ENCODE data around the gene KRI1. TPM values are rescaled to one million over a fixed set of nuclear protein-coding genes. Genes with fewer than 3 reads are reported as not detected.
"Not testable (repeated sequence)": the region's sequence is repeated elsewhere in the genome, so short reads cannot be mapped to it uniquely, and the experiment has no call there.

Gene KRI1
- total and polyA plus RNA-seq, 2 donors: 32.5 to 77.5 TPM

GRCh38 chr19:10582091-10582490, 16.3 kb upstream of the KRI1 start:
- Histone ChIP-seq H3K27ac (ENCODE audit: low read depth in 1 of 2, low read length in 1 of 2) (no peak overlapping the region), H3K27me3 (ENCODE audit: control insufficient read depth in 2 of 2, insufficient read depth in 1 of 2, low read length in 1 of 2) (peaks cover 8 to 20% of the 10 kb centered on the region in 2 donors), H3K9me3 (ENCODE audit: control insufficient read depth in 2 of 2, insufficient read depth in 1 of 2, low read length in 1 of 2) (peaks cover 0 to 2% of the 10 kb centered on the region in 2 donors), H3K4me1 (ENCODE audit: control insufficient read depth in 2 of 2, insufficient read depth in 2 of 2, low read length in 2 of 2) (peaks cover 0 to 3% of the 10 kb centered on the region in 2 donors), H3K36me3 (ENCODE audit: control insufficient read depth in 2 of 2, insufficient read depth in 2 of 2, low read length in 1 of 2) (no peaks in the 10 kb centered on the region), H3K4me3 (ENCODE audit: low read length in 2 of 2) (no peak overlapping the region)
- WGBS: 97% methylated on average over 13 of the region's 13 CpGs
- DNase-seq (ENCODE audit: low read depth in 6 of 9, low spot score in 9 of 9): no peak

- 34% methylated on average over 31 of the region's 31 CpGs for WGBS
- no peaks in the 10 kb centered on the region for H3K9me3 ChIP-seq (ENCODE audit: control insufficient read depth in 2 of 2, insufficient read depth in 1 of 2, low read length in 1 of 2)
- H3K36me3 ChIP-seq (ENCODE audit: control insufficient read depth in 2 of 2, insufficient read depth in 2 of 2, low read length in 1 of 2): no peaks in the 10 kb centered on the region
- peaks cover 0 to 12% of the 10 kb centered on the region in 2 donors for H3K27me3 ChIP-seq (ENCODE audit: control insufficient read depth in 2 of 2, insufficient read depth in 1 of 2, low read length in 1 of 2)
- H3K4me1 ChIP-seq (ENCODE audit: control insufficient read depth in 2 of 2, insufficient read depth in 2 of 2, low read length in 2 of 2): peaks cover 0 to 3% of the 10 kb centered on the region in 2 donors
- DNase-seq (ENCODE audit: low read depth in 6 of 9, low spot score in 9 of 9): peak; percentile 74 to 96 (median 91)
- H3K27ac ChIP-seq (ENCODE audit: low read depth in 1 of 2, low read length in 1 of 2): no peak overlapping the region
- no peak overlapping the region for H3K4me3 ChIP-seq (ENCODE audit: low read length in 2 of 2)
Observed at GRCh38 chr19:10580979-10581631, 15.3 kb upstream of the KRI1 start.

GRCh38 chr19:10577951-10578350, 12.1 kb upstream of the KRI1 start:
- peaks cover 0 to 4% of the 10 kb centered on the region in 2 donors for H3K4me1 ChIP-seq (ENCODE audit: control insufficient read depth in 2 of 2, insufficient read depth in 2 of 2, low read length in 2 of 2)
- no peaks in the 10 kb centered on the region for H3K36me3 ChIP-seq (ENCODE audit: control insufficient read depth in 2 of 2, insufficient read depth in 2 of 2, low read length in 1 of 2)
- peaks cover 0 to 5% of the 10 kb centered on the region in 2 donors for H3K27me3 ChIP-seq (ENCODE audit: control insufficient read depth in 2 of 2, insufficient read depth in 1 of 2, low read length in 1 of 2)
- 97% methylated on average over 6 of the region's 6 CpGs for WGBS
- H3K4me3 ChIP-seq (ENCODE audit: low read length in 2 of 2): no peak overlapping the region
- DNase-seq (ENCODE audit: low read depth in 6 of 9, low spot score in 9 of 9): no peak
- no peaks in the 10 kb centered on the region for H3K9me3 ChIP-seq (ENCODE audit: control insufficient read depth in 2 of 2, insufficient read depth in 1 of 2, low read length in 1 of 2)
- no peak overlapping the region for H3K27ac ChIP-seq (ENCODE audit: low read depth in 1 of 2, low read length in 1 of 2)

- Histone ChIP-seq H3K36me3 (ENCODE audit: control insufficient read depth in 2 of 2, insufficient read depth in 2 of 2, low read length in 1 of 2) (no peaks in the 10 kb centered on the region), H3K4me1 (ENCODE audit: control insufficient read depth in 2 of 2, insufficient read depth in 2 of 2, low read length in 2 of 2) (peaks cover 0 to 18% of the 10 kb centered on the region in 2 donors), H3K27me3 (ENCODE audit: control insufficient read depth in 2 of 2, insufficient read depth in 1 of 2, low read length in 1 of 2) (no peaks in the 10 kb centered on the region), H3K9me3 (ENCODE audit: control insufficient read depth in 2 of 2, insufficient read depth in 1 of 2, low read length in 1 of 2) (no peaks in the 10 kb centered on the region), H3K27ac (ENCODE audit: low read depth in 1 of 2, low read length in 1 of 2) (no peak overlapping the region), H3K4me3 (ENCODE audit: low read length in 2 of 2) (no peak overlapping the region)
- DNase-seq (ENCODE audit: low read depth in 6 of 9, low spot score in 9 of 9): no peak
- WGBS: 95% methylated on average over 6 of the region's 6 CpGs
Observed at GRCh38 chr19:10575011-10575716, 9.4 kb upstream of the KRI1 start.

- H3K36me3 ChIP-seq (ENCODE audit: control insufficient read depth in 2 of 2, insufficient read depth in 2 of 2, low read length in 1 of 2): no peaks in the 10 kb centered on the region
- H3K9me3 ChIP-seq (ENCODE audit: control insufficient read depth in 2 of 2, insufficient read depth in 1 of 2, low read length in 1 of 2): no peaks in the 10 kb centered on the region
- no peak overlapping the region for H3K27ac ChIP-seq (ENCODE audit: low read depth in 1 of 2, low read length in 1 of 2)
- 96% methylated on average over 8 of the region's 8 CpGs for WGBS
- H3K27me3 ChIP-seq (ENCODE audit: control insufficient read depth in 2 of 2, insufficient read depth in 1 of 2, low read length in 1 of 2): no peaks in the 10 kb centered on the region
- DNase-seq (ENCODE audit: low read depth in 6 of 9, low spot score in 9 of 9): no peak
- H3K4me1 ChIP-seq (ENCODE audit: control insufficient read depth in 2 of 2, insufficient read depth in 2 of 2, low read length in 2 of 2): peaks cover 3 to 25% of the 10 kb centered on the region in 2 donors
- no peak overlapping the region for H3K4me3 ChIP-seq (ENCODE audit: low read length in 2 of 2)
Observed at GRCh38 chr19:10574462-10574861, 8.7 kb upstream of the KRI1 start.

GRCh38 chr19:10573793-10574192, 8.0 kb upstream of the KRI1 start:
- DNase-seq (ENCODE audit: low read depth in 6 of 9, low spot score in 9 of 9); H3K36me3 ChIP-seq (ENCODE audit: control insufficient read depth in 2 of 2, insufficient read depth in 2 of 2, low read length in 1 of 2); H3K27ac ChIP-seq (ENCODE audit: low read depth in 1 of 2, low read length in 1 of 2); H3K9me3 ChIP-seq (ENCODE audit: control insufficient read depth in 2 of 2, insufficient read depth in 1 of 2, low read length in 1 of 2); H3K27me3 ChIP-seq (ENCODE audit: control insufficient read depth in 2 of 2, insufficient read depth in 1 of 2, low read length in 1 of 2); H3K4me3 ChIP-seq (ENCODE audit: low read length in 2 of 2): not testable (repeated sequence)
- 97% methylated on average over 6 of the region's 6 CpGs for WGBS
- H3K4me1 ChIP-seq (ENCODE audit: control insufficient read depth in 2 of 2, insufficient read depth in 2 of 2, low read length in 2 of 2): peaks cover 7 to 29% of the 10 kb centered on the region in 2 donors

GRCh38 chr19:10568826-10569651, 3.2 kb upstream of the KRI1 start, which contains the start of gene CDKN2D:
CDKN2D (minus strand) TSS chr19:10568979; CDS start chr19:10568653, 326 bp downstream.
- Histone ChIP-seq H3K36me3 (ENCODE audit: control insufficient read depth in 2 of 2, insufficient read depth in 2 of 2, low read length in 1 of 2) (peaks cover 10 to 16% of the 10 kb centered on the region in 2 donors), H3K9me3 (ENCODE audit: control insufficient read depth in 2 of 2, insufficient read depth in 1 of 2, low read length in 1 of 2) (peaks cover 0 to 5% of the 10 kb centered on the region in 2 donors), H3K27ac (ENCODE audit: low read depth in 1 of 2, low read length in 1 of 2) (peak within 1 kb of the TSS; percentile 92 to 97), H3K27me3 (ENCODE audit: control insufficient read depth in 2 of 2, insufficient read depth in 1 of 2, low read length in 1 of 2) (no peaks in the 10 kb centered on the region), H3K4me1 (ENCODE audit: control insufficient read depth in 2 of 2, insufficient read depth in 2 of 2, low read length in 2 of 2) (peaks cover 26 to 62% of the 10 kb centered on the region in 2 donors), H3K4me3 (ENCODE audit: low read length in 2 of 2) (peak within 1 kb of the TSS; percentile 90 to 93)
- WGBS: under 1% methylated on average over 71 of the region's 71 CpGs
- DNase-seq (ENCODE audit: low read depth in 6 of 9, low spot score in 9 of 9): peak; percentile 98 to 100 (median 99)

- Histone ChIP-seq H3K27me3 (ENCODE audit: control insufficient read depth in 2 of 2, insufficient read depth in 1 of 2, low read length in 1 of 2) (no peaks in the 10 kb centered on the region), H3K36me3 (ENCODE audit: control insufficient read depth in 2 of 2, insufficient read depth in 2 of 2, low read length in 1 of 2) (peaks cover 10 to 21% of the 10 kb centered on the region in 2 donors), H3K4me1 (ENCODE audit: control insufficient read depth in 2 of 2, insufficient read depth in 2 of 2, low read length in 2 of 2) (peaks cover 26 to 67% of the 10 kb centered on the region in 2 donors), H3K27ac (ENCODE audit: low read depth in 1 of 2, low read length in 1 of 2) (peak overlapping the region; percentile 92 to 97), H3K4me3 (ENCODE audit: low read length in 2 of 2) (peak overlapping the region; percentile 90 to 93), H3K9me3 (ENCODE audit: control insufficient read depth in 2 of 2, insufficient read depth in 1 of 2, low read length in 1 of 2) (peaks cover 0 to 5% of the 10 kb centered on the region in 2 donors)
- WGBS: under 1% methylated on average over 58 of the region's 58 CpGs
- peak in 1 of 9 donors; percentile 26 for DNase-seq (ENCODE audit: low read depth in 6 of 9, low spot score in 9 of 9)
Observed at GRCh38 chr19:10568062-10568825, 2.4 kb upstream of the KRI1 start.

All from thymus (tissue), 11 donors.